Measurements from ENCODE around the gene ROBO3. TPM values are rescaled to one million over a fixed set of nuclear protein-coding genes. Genes with fewer than 3 reads are reported as not detected.

ROBO3 gene
- total RNA-seq, 6 experiments from 2014 or later, result 1.9 to 3.3 (median 2.6) TPM

DNA sequence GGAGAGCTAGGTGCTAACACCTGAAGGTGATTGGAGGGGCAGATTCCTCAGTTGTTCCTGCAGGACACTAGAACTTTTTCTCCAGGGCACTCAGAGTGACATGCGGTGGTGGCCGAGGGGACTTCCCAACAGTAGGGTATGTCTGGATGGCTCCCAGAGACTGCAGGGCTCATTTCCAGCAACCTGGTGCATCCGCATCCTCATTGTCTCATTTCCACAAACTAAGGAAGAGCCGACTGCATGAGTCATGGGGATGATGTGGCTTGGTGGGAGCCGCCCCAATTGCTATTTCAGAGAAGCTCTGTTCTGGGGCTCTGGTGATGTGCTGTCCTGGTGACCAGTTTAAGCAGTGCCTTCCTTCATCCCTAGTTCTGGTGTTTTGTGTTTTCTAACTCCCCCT, 35.2 kb downstream of the ROBO3 start:
- peaks cover 3% of the 10 kb centered on the region for H3K27me3 Mint-ChIP-seq (ENCODE audit: insufficient read depth)
- TF ChIP-seq, protein P1, sequence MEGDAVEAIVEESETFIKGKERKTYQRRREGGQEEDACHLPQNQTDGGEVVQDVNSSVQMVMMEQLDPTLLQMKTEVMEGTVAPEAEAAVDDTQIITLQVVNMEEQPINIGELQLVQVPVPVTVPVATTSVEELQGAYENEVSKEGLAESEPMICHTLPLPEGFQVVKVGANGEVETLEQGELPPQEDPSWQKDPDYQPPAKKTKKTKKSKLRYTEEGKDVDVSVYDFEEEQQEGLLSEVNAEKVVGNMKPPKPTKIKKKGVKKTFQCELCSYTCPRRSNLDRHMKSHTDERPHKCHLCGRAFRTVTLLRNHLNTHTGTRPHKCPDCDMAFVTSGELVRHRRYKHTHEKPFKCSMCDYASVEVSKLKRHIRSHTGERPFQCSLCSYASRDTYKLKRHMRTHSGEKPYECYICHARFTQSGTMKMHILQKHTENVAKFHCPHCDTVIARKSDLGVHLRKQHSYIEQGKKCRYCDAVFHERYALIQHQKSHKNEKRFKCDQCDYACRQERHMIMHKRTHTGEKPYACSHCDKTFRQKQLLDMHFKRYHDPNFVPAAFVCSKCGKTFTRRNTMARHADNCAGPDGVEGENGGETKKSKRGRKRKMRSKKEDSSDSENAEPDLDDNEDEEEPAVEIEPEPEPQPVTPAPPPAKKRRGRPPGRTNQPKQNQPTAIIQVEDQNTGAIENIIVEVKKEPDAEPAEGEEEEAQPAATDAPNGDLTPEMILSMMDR (IDR thresholded peaks at IDR 0.05), result no peak
- peak overlapping the region; percentile 98 for H3K27ac Mint-ChIP-seq
- DNase-seq, result peak; percentile 85
- H3K4me3 Mint-ChIP-seq, result peak overlapping the region; percentile 80
- H3K9me3 Mint-ChIP-seq, result no peaks in the 10 kb centered on the region
- peaks cover 70% of the 10 kb centered on the region for H3K4me1 Mint-ChIP-seq (ENCODE audit: low read depth)
- no peaks in the 10 kb centered on the region for H3K36me3 Mint-ChIP-seq (ENCODE audit: low read depth)

- no peaks in the 10 kb centered on the region for H3K9me3 Mint-ChIP-seq
- peaks cover 3% of the 10 kb centered on the region for H3K27me3 Mint-ChIP-seq (ENCODE audit: insufficient read depth)
- DNase-seq, result no peak
Measured at GRCh38 chr11:124902616-124903015, 37.4 kb downstream of the ROBO3 start.

DNA sequence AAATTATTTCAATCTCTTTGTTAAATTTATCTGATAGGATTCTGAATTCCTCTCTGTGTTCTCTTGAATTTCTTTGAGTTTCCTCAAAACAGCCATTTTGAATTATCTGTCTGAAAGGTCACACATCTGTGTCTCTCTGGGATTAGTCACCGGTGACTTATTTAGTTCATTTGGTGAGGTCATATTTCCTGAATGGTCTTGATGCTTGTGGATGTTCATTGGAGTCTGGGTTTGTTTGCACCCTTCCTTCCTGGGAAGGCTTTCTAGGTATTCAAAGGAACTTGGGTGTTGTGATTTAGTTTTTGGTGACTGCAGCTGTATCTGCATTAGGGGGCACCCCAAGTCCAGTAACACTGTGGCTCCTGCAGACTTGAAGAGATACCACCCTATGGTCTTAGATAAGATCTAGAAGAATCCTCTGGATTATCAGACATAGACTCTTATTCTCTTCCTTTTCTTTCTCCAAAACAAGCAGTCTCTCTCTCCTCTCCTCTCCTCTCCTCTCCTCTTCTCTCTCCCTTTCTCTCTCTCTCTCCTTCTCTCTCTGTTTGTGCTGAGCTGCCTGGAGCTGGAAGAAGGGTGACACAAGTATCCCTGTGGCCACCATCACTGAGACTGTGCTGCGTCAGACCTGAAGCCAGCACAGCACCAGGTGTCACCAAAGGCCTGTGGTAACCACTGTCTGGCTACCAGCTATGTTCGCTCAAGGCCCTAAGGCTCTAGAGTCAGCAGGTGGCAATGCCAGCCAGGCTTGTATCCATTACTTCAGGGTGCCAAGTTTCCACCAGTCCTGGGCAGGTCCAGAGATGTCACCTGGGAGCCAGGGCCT, 50.5 kb downstream of the ROBO3 start:
- Mint-ChIP-seq H3K27ac (peak overlapping the region; percentile 49), H3K4me3 (no peak overlapping the region), H3K27me3 (ENCODE audit: insufficient read depth) (no peaks in the 10 kb centered on the region; the same call in 1 of the 2 replicates), H3K36me3 (ENCODE audit: low read depth) (peaks cover 13% of the 10 kb centered on the region), H3K9me3 (peaks cover 18% of the 10 kb centered on the region), H3K4me1 (ENCODE audit: low read depth) (peaks cover 29% of the 10 kb centered on the region)
- TF ChIP-seq, protein P1 (IDR thresholded peaks at IDR 0.05), result no peak
- peak; percentile 50 for DNase-seq

More at GRCh38 chr11:124902616-124903015, 37.4 kb downstream of the ROBO3 start:
- Mint-ChIP-seq H3K4me1 (ENCODE audit: low read depth) (peaks cover 53% of the 10 kb centered on the region), H3K4me3 (no peak overlapping the region), H3K36me3 (ENCODE audit: low read depth) (no peaks in the 10 kb centered on the region), H3K27ac (no peak overlapping the region)
- TF ChIP-seq, protein P1 (IDR thresholded peaks at IDR 0.05), result no peak

DNA sequence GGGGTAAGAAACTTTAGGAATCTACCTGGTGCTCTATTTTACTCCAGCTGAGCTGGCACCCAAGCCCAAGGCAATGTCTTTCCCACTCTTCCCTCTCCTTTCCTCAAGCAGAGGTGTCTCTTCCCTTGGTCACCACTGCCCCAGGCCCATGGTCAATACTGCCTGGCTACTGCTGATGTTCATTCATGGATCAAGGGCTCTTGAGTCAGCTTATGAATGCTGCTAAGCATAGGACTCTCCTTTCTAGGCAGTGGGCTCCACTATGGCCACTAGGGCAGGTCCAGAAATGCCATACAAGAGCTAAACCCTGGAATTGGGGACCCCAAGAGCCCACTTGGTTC, 51.1 kb downstream of the ROBO3 start:
- Mint-ChIP-seq H3K36me3 (ENCODE audit: low read depth) (peaks cover 13% of the 10 kb centered on the region), H3K27ac (no peak overlapping the region), H3K4me3 (no peak overlapping the region), H3K9me3 (peaks cover 18% of the 10 kb centered on the region), H3K27me3 (ENCODE audit: insufficient read depth) (no peaks in the 10 kb centered on the region; the same call in 1 of the 2 replicates), H3K4me1 (ENCODE audit: low read depth) (peaks cover 29% of the 10 kb centered on the region)
- TF ChIP-seq, protein P1 (IDR thresholded peaks at IDR 0.05), result no peak
- DNase-seq, result no peak

GRCh38 chr11:124917115-124917637, 51.9 kb downstream of the ROBO3 start:
- peaks cover 6% of the 10 kb centered on the region; the same call in 1 of the 2 replicates for H3K36me3 Mint-ChIP-seq (ENCODE audit: low read depth)
- peaks cover 29% of the 10 kb centered on the region for H3K4me1 Mint-ChIP-seq (ENCODE audit: low read depth)
- peaks cover 2% of the 10 kb centered on the region for H3K27me3 Mint-ChIP-seq (ENCODE audit: insufficient read depth)
- DNase-seq, result no peak
- TF ChIP-seq, protein P1 (IDR thresholded peaks at IDR 0.05), result no peak
- no peak overlapping the region for H3K4me3 Mint-ChIP-seq
- peaks cover 10% of the 10 kb centered on the region for H3K9me3 Mint-ChIP-seq
- H3K27ac Mint-ChIP-seq, result no peak overlapping the region

All from HFFc6 (cell line).